GM12878 (cell line): ENCODE data around the gene HIBCH.

Experiments used
- CTCF ChIP-seq, 3 experiments: IDR thresholded peaks in 2 of 3; conservative IDR thresholded peaks in 1 of 3; 2 replicates each; pipeline ENCODE4 v1.5.1; 2011; ENCODE audit warnings: low read depth in 3 of 3, low read length in 3 of 3, mild to moderate bottlenecking in 3 of 3, control low read depth in 2 of 3, moderate library complexity in 2 of 3, inconsistent platforms in 1 of 3, mixed read lengths in 1 of 3; ENCODE audit not compliant: control insufficient read depth in 2 of 3, insufficient read depth in 1 of 3; ENCODE audit errors: extremely low read depth in 1 of 3
- EGR1 ChIP-seq, 2 experiments: IDR thresholded peaks; 1 replicate in 1 of 2; 2 replicates in 1 of 2; pipeline ENCODE4 v1.6.1; 2011 to 2012; ENCODE audit warnings: low read depth in 2 of 2, low read length in 2 of 2, borderline replicate concordance in 1 of 2, mild to moderate bottlenecking in 1 of 2, moderate library complexity in 1 of 2
- ZBED1 ChIP-seq: IDR thresholded peaks from 2 replicates; pipeline ENCODE4 v1.6.1; 2016; ENCODE audit warnings: borderline replicate concordance
- ZBTB40 ChIP-seq: fragments of 450-650 bp; IDR thresholded peaks from 2 replicates; pipeline ENCODE4 v1.6.1; 2016; ENCODE audit warnings: mild to moderate bottlenecking, moderate library complexity, borderline replicate concordance

DNA sequence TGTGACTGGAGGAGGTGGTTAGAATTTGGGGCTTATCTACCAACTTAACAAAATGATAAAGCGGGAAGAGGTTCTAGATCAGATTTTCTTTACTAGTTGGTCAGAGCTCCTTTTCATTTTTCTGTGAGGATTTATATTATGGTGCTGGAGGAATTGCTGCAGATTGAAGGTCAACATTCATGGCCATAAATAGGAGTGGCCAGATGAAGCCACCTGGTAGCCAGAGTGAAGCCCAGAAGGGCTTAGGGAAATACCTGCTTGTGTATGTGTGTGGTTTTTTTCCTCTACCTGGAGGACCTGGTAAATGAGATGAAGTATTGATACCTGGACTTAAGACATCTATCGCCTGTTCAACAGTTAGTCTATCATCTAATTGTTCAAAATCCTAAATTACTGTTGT lies 134.2 kb downstream of the HIBCH start:
- TF ChIP-seq ZBED1 = no peak
- no peak for TF ChIP-seq CTCF (IDR thresholded peaks at IDR 0.05 in 2 of 3, conservative IDR thresholded peaks at IDR 0.05 in 1 of 3; ENCODE audit: control insufficient read depth in 2 of 3, extremely low read depth in 1 of 3, insufficient read depth in 1 of 3, low read depth in 3 of 3, low read length in 3 of 3)
- no peak for TF ChIP-seq EGR1 (IDR thresholded peaks at IDR 0.05; ENCODE audit: borderline replicate concordance in 1 of 2, low read depth in 2 of 2, low read length in 2 of 2)
- TF ChIP-seq ZBTB40 = no peak
